ENCODE measurements around the gene CCSER1.

The CCSER1 gene

GRCh38 chr4:90118527-90119195, 8.5 kb upstream of the CCSER1 start:
- ATAC-seq (replicated peaks) (no peak), DNase-seq (no peak)
- H3K4me3 Mint-ChIP-seq, result no peak overlapping the region
- H3K36me3 Mint-ChIP-seq (ENCODE audit: insufficient read depth), result no peaks in the 10 kb centered on the region
- H3K27ac Mint-ChIP-seq, result no peak overlapping the region
- no peaks in the 10 kb centered on the region for H3K27me3 Mint-ChIP-seq
- H3K4me1 Mint-ChIP-seq (ENCODE audit: low read depth in 2 of 2), result peaks cover 0 to 1% of the 10 kb centered on the region in 2 donors
- peaks cover 0 to 5% of the 10 kb centered on the region in 2 donors for H3K9me3 Mint-ChIP-seq

DNA sequence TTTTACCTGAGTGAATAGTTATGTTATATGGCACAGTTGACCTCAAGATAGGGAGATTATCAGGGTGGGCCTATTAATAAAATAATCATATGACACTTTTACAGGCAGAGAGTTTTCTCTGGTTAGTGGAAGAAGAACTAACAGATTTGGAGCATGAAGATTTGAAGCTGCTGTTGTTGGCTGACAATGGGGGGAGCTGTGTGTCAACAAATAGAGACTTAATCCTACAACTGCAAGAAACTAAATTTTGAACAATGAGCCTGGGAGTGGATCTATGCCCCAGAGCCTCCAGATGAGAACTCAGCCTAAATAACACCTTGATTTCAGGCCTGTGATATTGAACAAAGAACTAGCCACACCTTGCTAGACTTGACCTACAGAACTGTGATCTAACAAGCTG, 7.2 kb upstream of the CCSER1 start:
- no peak overlapping the region for H3K27ac Mint-ChIP-seq
- peaks cover 0 to 1% of the 10 kb centered on the region in 2 donors for H3K4me1 Mint-ChIP-seq (ENCODE audit: low read depth in 2 of 2)
- H3K4me3 Mint-ChIP-seq, result no peak overlapping the region
- H3K9me3 Mint-ChIP-seq, result peaks cover 0 to 5% of the 10 kb centered on the region in 2 donors
- H3K36me3 Mint-ChIP-seq (ENCODE audit: insufficient read depth), result no peaks in the 10 kb centered on the region
- no peak for ATAC-seq (replicated peaks)
- no peaks in the 10 kb centered on the region for H3K27me3 Mint-ChIP-seq
- no peak for DNase-seq

- H3K4me3 Mint-ChIP-seq, result no peak overlapping the region
- H3K9me3 Mint-ChIP-seq, result peaks cover 0 to 5% of the 10 kb centered on the region in 2 donors
- H3K36me3 Mint-ChIP-seq (ENCODE audit: insufficient read depth), result no peaks in the 10 kb centered on the region
- no peak overlapping the region for H3K27ac Mint-ChIP-seq
- ATAC-seq (replicated peaks), result no peak
- peaks cover 2 to 5% of the 10 kb centered on the region in 2 donors for H3K27me3 Mint-ChIP-seq
- H3K4me1 Mint-ChIP-seq (ENCODE audit: low read depth in 2 of 2), result peaks cover 0 to 1% of the 10 kb centered on the region in 2 donors
- no peak for DNase-seq
Observed at GRCh38 chr4:90120815-90121214, 6.4 kb upstream of the CCSER1 start.

GRCh38 chr4:90121676-90122354, 5.4 kb upstream of the CCSER1 start:
- H3K27ac Mint-ChIP-seq, result no peak overlapping the region
- no peak for DNase-seq

DNA sequence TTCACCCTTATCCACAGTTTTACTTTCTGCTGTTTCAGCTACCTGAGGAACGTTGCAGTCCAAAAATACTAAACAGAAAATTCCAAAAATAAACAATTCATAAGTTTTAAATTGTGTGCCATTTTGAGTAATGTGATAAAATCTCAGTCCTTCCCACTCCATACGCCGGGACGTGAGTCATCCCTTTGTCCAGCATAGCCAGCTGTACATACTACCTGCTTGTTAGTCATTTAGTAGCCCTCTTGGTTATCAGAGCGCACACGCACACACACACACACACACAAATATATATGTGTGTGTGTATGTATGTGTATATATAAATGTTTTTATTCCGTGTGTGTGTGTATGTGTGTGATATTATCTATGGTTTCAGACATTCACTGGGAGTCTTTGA, 4.8 kb upstream of the CCSER1 start:
- Mint-ChIP-seq H3K27me3 (peaks cover 18 to 20% of the 10 kb centered on the region in 2 donors), H3K36me3 (ENCODE audit: insufficient read depth) (no peaks in the 10 kb centered on the region), H3K4me1 (ENCODE audit: low read depth in 2 of 2) (peaks cover 1 to 7% of the 10 kb centered on the region in 2 donors), H3K9me3 (peaks cover 0 to 2% of the 10 kb centered on the region in 2 donors), H3K4me3 (no peak overlapping the region), H3K27ac (no peak overlapping the region)
- DNase-seq (no peak), ATAC-seq (replicated peaks) (no peak)

More at GRCh38 chr4:90121676-90122354, 5.4 kb upstream of the CCSER1 start:
- Mint-ChIP-seq H3K4me1 (ENCODE audit: low read depth in 2 of 2) (peaks cover 0 to 5% of the 10 kb centered on the region in 2 donors), H3K9me3 (peaks cover 0 to 2% of the 10 kb centered on the region in 2 donors), H3K27me3 (peaks cover 12 to 15% of the 10 kb centered on the region in 2 donors), H3K4me3 (no peak overlapping the region), H3K36me3 (ENCODE audit: insufficient read depth) (no peaks in the 10 kb centered on the region)
- ATAC-seq (replicated peaks), result no peak

GRCh38 chr4:90124276-90124675, 2.9 kb upstream of the CCSER1 start:
- H3K9me3 Mint-ChIP-seq, result peaks cover 0 to 4% of the 10 kb centered on the region in 2 donors
- peaks cover 9 to 13% of the 10 kb centered on the region in 2 donors for H3K4me1 Mint-ChIP-seq (ENCODE audit: low read depth in 2 of 2)
- H3K4me3 Mint-ChIP-seq, result no peak overlapping the region
- H3K27ac Mint-ChIP-seq, result no peak overlapping the region
- DNase-seq (no peak), ATAC-seq (replicated peaks) (no peak)
- H3K36me3 Mint-ChIP-seq (ENCODE audit: insufficient read depth), result no peaks in the 10 kb centered on the region
- peaks cover 23 to 32% of the 10 kb centered on the region in 2 donors for H3K27me3 Mint-ChIP-seq

DNA sequence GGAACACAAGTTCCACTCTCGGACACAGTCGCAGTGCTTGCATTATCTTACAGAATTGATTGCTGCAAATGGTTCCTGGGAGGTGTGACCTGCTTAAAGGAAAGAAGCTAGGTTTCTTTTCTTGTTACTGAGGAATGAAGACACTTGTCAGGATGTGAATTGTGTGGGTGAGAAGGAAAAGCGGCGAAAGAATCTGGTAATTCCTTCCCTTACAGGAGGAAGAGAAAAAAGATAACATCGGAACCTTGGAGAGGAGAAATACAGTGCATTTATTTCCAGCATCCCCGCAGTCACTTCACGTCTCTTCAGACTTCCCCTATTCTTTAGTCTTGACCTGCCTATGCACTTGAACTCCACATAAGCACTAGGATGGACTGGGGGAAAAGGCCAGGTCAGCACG, 389 bp upstream of the CCSER1 start:
- no peak for DNase-seq
- peaks cover 0 to 2% of the 10 kb centered on the region in 2 donors for H3K9me3 Mint-ChIP-seq
- H3K27ac Mint-ChIP-seq, result no peak overlapping the region
- H3K4me3 Mint-ChIP-seq, result peak overlapping the region; percentile 5 to 72
- peaks cover 23 to 37% of the 10 kb centered on the region in 2 donors for H3K27me3 Mint-ChIP-seq
- peaks cover 10 to 13% of the 10 kb centered on the region in 2 donors for H3K4me1 Mint-ChIP-seq (ENCODE audit: low read depth in 2 of 2)
- H3K36me3 Mint-ChIP-seq (ENCODE audit: insufficient read depth), result no peaks in the 10 kb centered on the region
- ATAC-seq (replicated peaks), result no peak

DNA sequence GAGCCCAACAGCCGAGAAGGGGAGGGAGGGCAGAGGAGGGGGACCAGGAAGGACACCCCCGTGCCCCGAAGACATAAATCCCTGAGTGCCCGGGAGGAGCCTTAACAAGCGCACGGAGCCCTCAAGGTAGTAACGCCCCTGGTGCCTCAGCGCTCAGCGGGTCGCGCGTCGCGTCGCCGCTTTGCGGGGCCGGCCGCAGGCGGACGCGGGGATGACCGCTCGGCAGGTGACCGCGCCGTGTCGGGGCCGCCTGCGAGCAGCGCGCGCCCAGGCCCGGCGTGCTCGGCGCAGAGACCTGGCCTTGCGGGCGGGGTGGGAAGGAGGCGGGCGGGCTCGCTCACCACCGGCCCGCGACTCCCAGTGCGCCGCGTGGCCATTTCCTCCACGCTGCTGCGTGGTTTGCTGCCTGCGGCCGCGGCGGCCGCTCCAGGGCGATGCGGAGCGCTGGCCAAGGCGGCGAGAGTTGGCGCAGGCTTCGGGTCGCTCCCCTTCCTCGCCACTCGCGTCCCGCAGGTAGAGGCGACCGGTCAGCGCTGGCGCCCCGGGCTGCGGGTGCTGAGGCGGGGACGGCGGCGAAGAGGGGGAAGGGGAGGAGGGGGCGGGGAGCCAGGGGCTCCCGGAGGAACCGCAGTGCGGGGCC, 632 bp downstream of the CCSER1 start:
- Mint-ChIP-seq H3K27ac (peak overlapping the region; percentile 28 to 67), H3K36me3 (ENCODE audit: insufficient read depth) (no peaks in the 10 kb centered on the region), H3K4me3 (peak overlapping the region; percentile 58 to 72), H3K27me3 (peaks cover 23 to 37% of the 10 kb centered on the region in 2 donors), H3K9me3 (peaks cover 0 to 2% of the 10 kb centered on the region in 2 donors), H3K4me1 (ENCODE audit: low read depth in 2 of 2) (peaks cover 9 to 13% of the 10 kb centered on the region in 2 donors)
- peak; percentile 23 for ATAC-seq (replicated peaks)
- DNase-seq, result no peak

DNA sequence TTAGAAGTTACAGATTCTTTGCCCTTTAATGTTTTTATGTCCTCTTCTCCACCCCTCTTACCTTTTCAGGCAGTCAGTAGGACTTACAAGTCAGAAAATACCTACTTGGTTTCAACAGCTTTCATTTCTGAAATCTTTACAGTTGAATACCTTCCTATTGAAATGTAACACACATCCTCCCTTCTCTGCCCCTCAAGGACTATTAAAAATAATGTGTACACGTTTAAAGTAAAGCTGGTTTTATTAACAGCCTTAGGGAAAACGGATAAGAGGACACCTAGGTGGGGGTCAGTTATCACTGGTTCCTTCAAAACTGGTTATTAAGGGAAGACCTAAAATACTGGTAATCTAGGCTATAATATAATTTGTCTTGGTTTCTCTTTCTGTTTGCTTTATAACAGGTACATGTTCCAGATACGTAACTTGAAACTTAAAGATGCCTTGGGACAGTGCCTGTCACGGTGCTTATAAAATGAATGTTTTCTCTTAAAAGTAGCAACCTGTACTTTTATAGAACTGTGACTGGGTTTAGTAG, 1.8 kb downstream of the CCSER1 start:
- H3K27ac Mint-ChIP-seq, result no peak overlapping the region
- ATAC-seq (replicated peaks), result no peak
- peaks cover 23 to 37% of the 10 kb centered on the region in 2 donors for H3K27me3 Mint-ChIP-seq

DNA sequence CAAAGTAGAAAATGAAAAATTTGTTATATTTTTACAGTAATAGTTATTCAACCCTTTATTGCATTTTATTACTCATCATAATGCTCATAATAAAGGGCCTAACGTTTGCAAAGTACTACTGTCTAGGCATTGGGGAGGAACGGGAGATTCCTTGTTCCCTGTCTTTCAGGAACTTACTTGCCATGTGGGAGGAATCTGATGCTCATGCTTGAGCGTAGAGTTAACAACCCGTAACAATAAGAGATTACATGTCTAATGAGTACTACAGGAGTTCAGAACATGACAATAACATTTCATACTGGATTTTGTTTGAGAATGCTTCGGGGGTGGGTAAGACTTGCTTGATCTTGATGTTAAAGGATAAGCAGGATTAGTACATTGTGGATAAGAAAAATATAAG, 2.9 kb downstream of the CCSER1 start:
- peaks cover 9 to 13% of the 10 kb centered on the region in 2 donors for H3K4me1 Mint-ChIP-seq (ENCODE audit: low read depth in 2 of 2)
- H3K9me3 Mint-ChIP-seq, result peaks cover 0 to 2% of the 10 kb centered on the region in 2 donors
- no peak overlapping the region for H3K4me3 Mint-ChIP-seq
- H3K27me3 Mint-ChIP-seq, result peaks cover 23 to 37% of the 10 kb centered on the region in 2 donors
- DNase-seq, result no peak
- no peaks in the 10 kb centered on the region for H3K36me3 Mint-ChIP-seq (ENCODE audit: insufficient read depth)
- ATAC-seq (replicated peaks), result no peak
- no peak overlapping the region for H3K27ac Mint-ChIP-seq

More for the DNA sequence above, 1.8 kb downstream of the CCSER1 start:
- Mint-ChIP-seq H3K4me1 (ENCODE audit: low read depth in 2 of 2) (peaks cover 9 to 13% of the 10 kb centered on the region in 2 donors), H3K4me3 (peak overlapping the region; percentile 56 to 58), H3K36me3 (ENCODE audit: insufficient read depth) (no peaks in the 10 kb centered on the region), H3K9me3 (peaks cover 0 to 2% of the 10 kb centered on the region in 2 donors)
- no peak for DNase-seq

- Mint-ChIP-seq H3K9me3 (no peaks in the 10 kb centered on the region), H3K27me3 (no peaks in the 10 kb centered on the region), H3K4me1 (ENCODE audit: low read depth in 2 of 2) (no peaks in the 10 kb centered on the region), H3K36me3 (ENCODE audit: insufficient read depth) (no peaks in the 10 kb centered on the region), H3K27ac (no peak overlapping the region), H3K4me3 (no peak overlapping the region)
- ATAC-seq (replicated peaks), result no peak
- no peak for DNase-seq
Observed at GRCh38 chr4:90137555-90137954, 10.4 kb downstream of the CCSER1 start.

- Mint-ChIP-seq H3K27me3 (no peaks in the 10 kb centered on the region), H3K9me3 (no peaks in the 10 kb centered on the region), H3K4me1 (ENCODE audit: low read depth in 2 of 2) (no peaks in the 10 kb centered on the region), H3K36me3 (ENCODE audit: insufficient read depth) (no peaks in the 10 kb centered on the region), H3K27ac (no peak overlapping the region), H3K4me3 (no peak overlapping the region)
- ATAC-seq (replicated peaks), result no peak
- no peak for DNase-seq
Observed at GRCh38 chr4:90142081-90142480, 14.9 kb downstream of the CCSER1 start.

DNA sequence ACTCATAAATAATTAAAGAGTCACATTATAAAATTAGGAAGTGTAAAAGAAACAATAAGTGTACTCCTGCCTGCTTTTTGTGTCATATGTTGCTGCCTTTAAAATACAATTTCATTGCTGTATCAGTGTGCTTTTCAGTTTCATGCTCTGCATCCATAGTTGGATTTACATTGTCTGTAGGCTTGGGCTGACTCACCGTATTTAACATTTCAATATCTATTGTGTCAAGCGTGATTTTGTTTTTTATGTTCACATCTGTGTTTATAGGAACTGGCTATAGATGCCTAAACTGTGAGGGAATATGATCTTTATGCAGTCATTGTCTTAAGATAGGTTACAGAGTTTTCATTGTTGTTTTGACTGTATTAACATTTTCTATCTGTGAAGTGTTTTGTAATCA, 18.1 kb downstream of the CCSER1 start:
- no peaks in the 10 kb centered on the region for H3K9me3 Mint-ChIP-seq
- H3K27me3 Mint-ChIP-seq, result no peaks in the 10 kb centered on the region
- DNase-seq (no peak), ATAC-seq (replicated peaks) (no peak)
- no peak overlapping the region for H3K4me3 Mint-ChIP-seq
- no peaks in the 10 kb centered on the region for H3K36me3 Mint-ChIP-seq (ENCODE audit: insufficient read depth)
- no peak overlapping the region for H3K27ac Mint-ChIP-seq
- no peaks in the 10 kb centered on the region for H3K4me1 Mint-ChIP-seq (ENCODE audit: low read depth in 2 of 2)

Measured in effector memory CD8-positive, alpha-beta T cell (primary cell).